GM19193 (cell line): ENCODE results near the gene EFCAB13.
A peak's percentile ranks its signal among the peaks of the same experiment; 100 is the strongest.

Source experiments
- POLR2A ChIP-seq: IDR thresholded peaks from 4 replicates; pipeline ENCODE4 v1.6.1; 2011; ENCODE audit not compliant: insufficient read depth, insufficient read length; ENCODE audit errors: extremely low read depth

The EFCAB13 gene

GRCh38 chr17:47323382-47324223 lies at the start of gene EFCAB13:
EFCAB13 (plus strand) TSS chr17:47323955; CDS start chr17:47328354, 4,399 bp downstream.
- TF ChIP-seq POLR2A: peak; percentile 93

- TF ChIP-seq POLR2A: no peak
Measured at GRCh38 chr17:47274319-47275069, 49.3 kb upstream of the EFCAB13 start.

GRCh38 chr17:47275245-47275984 lies 48.3 kb upstream of the EFCAB13 start:
- no peak for TF ChIP-seq POLR2A

- TF ChIP-seq POLR2A: no peak
Measured at GRCh38 chr17:47276444-47276843, 47.3 kb upstream of the EFCAB13 start.

- no peak for TF ChIP-seq POLR2A
Measured at GRCh38 chr17:47276868-47277267, 46.9 kb upstream of the EFCAB13 start.

GRCh38 chr17:47277921-47278320 lies 45.8 kb upstream of the EFCAB13 start:
- TF ChIP-seq POLR2A: no peak

GRCh38 chr17:47278561-47278960 lies 45.2 kb upstream of the EFCAB13 start:
- TF ChIP-seq POLR2A: no peak

- peak; percentile 37 for TF ChIP-seq POLR2A
Measured at GRCh38 chr17:47279062-47279801, 44.5 kb upstream of the EFCAB13 start.

- no peak for TF ChIP-seq POLR2A
Measured at GRCh38 chr17:47280072-47280811, 43.5 kb upstream of the EFCAB13 start.

- no peak for TF ChIP-seq POLR2A
Measured at GRCh38 chr17:47281216-47281615, 42.5 kb upstream of the EFCAB13 start.

GRCh38 chr17:47285003-47285402 lies 38.8 kb upstream of the EFCAB13 start:
- no peak for TF ChIP-seq POLR2A

- no peak for TF ChIP-seq POLR2A
Measured at GRCh38 chr17:47286198-47286914, 37.4 kb upstream of the EFCAB13 start.

GRCh38 chr17:47287068-47287467 lies 36.7 kb upstream of the EFCAB13 start:
- no peak for TF ChIP-seq POLR2A
